AG04449 (cell line): ENCODE data around the gene MPP1.
A peak's percentile ranks its signal among the peaks of the same experiment; 100 is the strongest.

ENCODE experiments used
- CTCF ChIA-PET: fragments of 350-600 bp; formaldehyde crosslinking; extraction: SDS; loops from one replicate; lab custom pipeline; 2021; ENCODE audit warnings: antibody characterized with exemption; lab: Yijun Ruan, JAX
- POLR2A ChIA-PET: fragments of 400-600, 350-600 bp; formaldehyde crosslinking; extraction: SDS; loops from one replicate; lab custom pipeline; 2020; ENCODE audit warnings: antibody characterized with exemption, inconsistent platforms; lab: Yijun Ruan, JAX
- DNase-seq: peaks from one replicate; pipeline ENCODE4 v3.0.0-alpha.2; 2010; ENCODE audit warnings: low read depth, low spot score
- H3K4me3 ChIP-seq: 2 replicates; pipeline ENCODE4 v1.5.1; 2011; ENCODE audit warnings: low read depth, mild to moderate bottlenecking, control low read depth, low read length
- CTCF ChIP-seq: IDR thresholded peaks from one replicate; pipeline ENCODE4 v1.5.1; 2011; ENCODE audit warnings: mild to moderate bottlenecking, moderate library complexity, low read length, control low read depth, inconsistent platforms; ENCODE audit not compliant: insufficient read depth; ENCODE audit errors: missing control alignments

MPP1 gene

GRCh38 chrX:154804957-154805695 is at the start of gene MPP1:
MPP1 (minus strand) TSS chrX:154805485; CDS start chrX:154805373, 112 bp downstream.
- ChIA-PET POLR2A (interaction anchor here (0.6 to 1.8 kb wide), 2 partner anchors 34 to 42 kb away, joined by 4 to 7 read pairs; no protein-coding TSS in a partner anchor), CTCF (interaction anchor here (1.0 kb wide), 1 partner anchor 57 kb away, joined by 3 read pairs; no protein-coding TSS in a partner anchor)
- TF ChIP-seq CTCF: no peak
- peak within 1 kb of the TSS; percentile 69 for H3K4me3 ChIP-seq
- no peak for DNase-seq

GRCh38 chrX:154850957-154851611 is 45.8 kb upstream of the MPP1 start:
- POLR2A ChIA-PET: interaction anchor here (0.6 kb wide), 1 partner anchor 13 kb away, joined by 3 read pairs; no protein-coding TSS in a partner anchor
- CTCF ChIA-PET: no interaction called here
- DNase-seq: no peak
- no peak for TF ChIP-seq CTCF
- H3K4me3 ChIP-seq: no peak overlapping the region

- H3K4me3 ChIP-seq: no peak overlapping the region
- DNase-seq: peak; percentile 37
- ChIA-PET CTCF (interaction anchor here (0.7 to 5.7 kb wide), 5 partner anchors 10 to 124 kb away, joined by 3 to 37 read pairs (median 3); partner anchors contain the start of genes DKC1 and GAB3), POLR2A (no interaction called here)
- TF ChIP-seq CTCF: peak; percentile 32
These were observed 35.6 kb upstream of the MPP1 start for GRCh38 chrX:154840856-154841255.

GRCh38 chrX:154836163-154836562 is 30.9 kb upstream of the MPP1 start:
- no peak overlapping the region for H3K4me3 ChIP-seq
- CTCF ChIA-PET: no interaction called here
- POLR2A ChIA-PET: no interaction called here
- TF ChIP-seq CTCF: no peak
- DNase-seq: no peak

GRCh38 chrX:154834562-154834961 is 29.3 kb upstream of the MPP1 start, which contains the start of gene SMIM9:
SMIM9 (minus strand) TSS chrX:154834662; CDS start chrX:154830856, 3,806 bp downstream.
- no peak within 1 kb of the TSS for H3K4me3 ChIP-seq
- DNase-seq: no peak
- CTCF ChIA-PET: no interaction called here
- POLR2A ChIA-PET: no interaction called here
- TF ChIP-seq CTCF: no peak

- DNase-seq: no peak
- TF ChIP-seq CTCF: no peak
- ChIA-PET POLR2A (no interaction called here), CTCF (no interaction called here)
- H3K4me3 ChIP-seq: no peak overlapping the region
These were observed 28.5 kb upstream of the MPP1 start for GRCh38 chrX:154833746-154834274.
